ENCODE data around the gene HNRNPF.
"Not testable (repeated sequence)": the region's sequence is repeated elsewhere in the genome, so short reads cannot be mapped to it uniquely, and the experiment has no call there.

GRCh38 chr10:43421944-43422343 lies 13.0 kb upstream of the HNRNPF start:
- not testable (repeated sequence) for TF ChIP-seq MAFK (IDR thresholded peaks at IDR 0.05; ENCODE audit: low read depth, low read length); RCOR1 (IDR thresholded peaks at IDR 0.05; ENCODE audit: insufficient replicate concordance, low read length); CTCF (conservative IDR thresholded peaks at IDR 0.05; ENCODE audit: low read depth, low read length); POLR2A (IDR thresholded peaks at IDR 0.05; ENCODE audit: low read depth, low read length); SMC3 (IDR thresholded peaks at IDR 0.05; ENCODE audit: low read depth, low read length); RAD21 (IDR thresholded peaks at IDR 0.05; ENCODE audit: low read length); CHD1 (IDR thresholded peaks at IDR 0.05; ENCODE audit: low read depth, low read length); FOS (IDR thresholded peaks at IDR 0.05; ENCODE audit: low read depth, low read length); MXI1 (IDR thresholded peaks at IDR 0.05; ENCODE audit: borderline replicate concordance, low read depth, low read length); RFX5 (IDR thresholded peaks at IDR 0.05; ENCODE audit: low read depth, low read length); BHLHE40 (IDR thresholded peaks at IDR 0.05; ENCODE audit: low read depth, low read length); MAZ (IDR thresholded peaks at IDR 0.05; ENCODE audit: borderline replicate concordance, low read depth, low read length)
